Uterus (tissue), 4 donors: Measurements from ENCODE around the gene KRTAP5-5. TPM values are rescaled to one million over a fixed set of nuclear protein-coding genes. Genes with fewer than 3 reads are reported as not detected.
"Not testable (repeated sequence)": the region's sequence is repeated elsewhere in the genome, so short reads cannot be mapped to it uniquely, and the experiment has no call there.

ENCODE experiments used
- DNase-seq, 2 donors: peaks; one replicate each; pipeline ENCODE4 v3.0.0-alpha.2; 2019 to 2020
- H3K27ac ChIP-seq, 2 donors: fragments of 200-600 bp; sonication (generic); 1 replicate in 1 of 2; 2 replicates in 1 of 2; pipeline ENCODE4 v1.5.1; 2016 to 2018
- H3K27me3 ChIP-seq, 2 donors: fragments of 200-600 bp; sonication (generic); one replicate each; pipeline ENCODE4 v1.5.1; 2018 to 2019; ENCODE audit warnings: control low read depth in 1 of 2
- H3K36me3 ChIP-seq, 2 donors: fragments of 200-600 bp; sonication (generic); one replicate each; pipeline ENCODE4 v1.5.1; 2019; ENCODE audit warnings: control low read depth in 1 of 2
- H3K4me1 ChIP-seq, 2 donors: fragments of 200-600 bp; sonication (generic); one replicate each; pipeline ENCODE4 v1.5.1; 2018 to 2019; ENCODE audit warnings: control low read depth in 1 of 2
- H3K4me3 ChIP-seq, 2 donors: fragments of 200-600 bp; sonication (generic); 1 replicate in 1 of 2; 2 replicates in 1 of 2; pipeline ENCODE4 v1.5.1; 2018 to 2019; ENCODE audit warnings: mild to moderate bottlenecking in 1 of 2
- H3K9me3 ChIP-seq, 2 donors: fragments of 200-600 bp; sonication (generic); one replicate each; pipeline ENCODE4 v1.5.1; 2019; ENCODE audit warnings: control low read depth in 1 of 2
- POLR2A ChIP-seq, 2 donors: fragments of 450-650 bp; IDR thresholded peaks; one replicate each; pipeline ENCODE4 v1.6.1; 2016; ENCODE audit warnings: antibody characterized with exemption in 2 of 2, mild to moderate bottlenecking in 1 of 2, moderate library complexity in 1 of 2
- intact Hi-C: fragments of 100-400 bp; cut with DNase I; formaldehyde crosslinking; loops from one replicate; pipeline ENCODE4 v1.15.1; 2023; ENCODE audit warnings: low total_unique reads
- total RNA-seq, 4 donors: library from RNA; depleted of rRNA in 3 of 4; stranded (reverse); fragments of >200 nt in 3 of 4; gene quantifications; one replicate each; pipeline versions ENCODE4 v1.1.0 to v1.2.4, GENCODE V29; 2014 to 2023
- TF ChIP-seq, protein P1 (sequence below), 4 experiments: fragments of 200-600 bp in 2 of 4; fragments of 450-650 bp in 2 of 4; sonication (generic) in 2 of 4; IDR thresholded peaks; one replicate each; pipeline ENCODE4 v1.5.1; 2016 to 2019; ENCODE audit warnings: antibody characterized with exemption in 4 of 4, mild to moderate bottlenecking in 2 of 4, moderate library complexity in 1 of 4
- donor health status: DM: yes; HTN: yes; CAD: no.

The KRTAP5-5 gene
- total RNA-seq, 4 donors from 2014 or later = not detected

DNA sequence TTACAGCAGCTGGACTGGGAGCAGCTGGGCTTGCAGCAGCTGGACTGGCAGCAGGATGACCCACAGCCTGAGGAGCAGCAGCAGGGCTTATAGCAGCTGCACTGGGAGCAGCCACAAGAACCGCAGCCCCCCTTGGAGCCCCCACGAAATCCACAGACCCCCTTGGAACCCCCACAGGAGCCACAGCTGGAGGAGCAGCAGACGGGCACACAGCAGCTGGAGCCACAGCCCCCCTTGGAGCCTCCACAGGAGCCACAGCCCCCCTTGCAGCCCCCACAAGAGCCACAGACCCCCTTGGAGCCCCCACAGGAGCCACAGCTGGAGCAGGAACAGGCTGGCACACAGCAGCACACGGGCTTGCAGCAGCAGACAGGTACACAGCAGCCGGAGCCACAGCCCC is 21.7 kb upstream of the KRTAP5-5 start:
- intact Hi-C loops, H3K27me3 ChIP-seq: not testable (repeated sequence)

DNA sequence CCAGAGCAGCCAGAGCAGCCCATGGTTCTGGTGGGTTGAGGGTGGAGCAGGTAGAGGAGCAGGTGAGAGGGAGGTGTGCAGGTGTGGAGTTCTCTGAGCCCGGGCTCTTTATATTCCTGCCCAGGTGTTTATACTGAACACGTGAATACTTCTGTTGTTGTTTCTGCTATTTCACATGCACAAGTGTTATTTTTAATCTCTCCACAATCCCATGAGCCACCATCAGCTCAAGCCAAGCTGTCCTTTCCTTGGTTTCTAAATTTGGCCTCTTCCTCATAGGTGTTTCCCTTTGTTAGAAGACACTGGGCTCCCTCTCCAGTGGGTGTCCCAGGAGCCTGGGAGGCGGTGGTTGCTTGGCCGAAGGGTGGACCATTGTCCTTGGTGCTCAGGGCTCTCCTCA is 21.2 kb upstream of the KRTAP5-5 start, which contains the start of gene KRTAP5-3:
KRTAP5-3 (minus strand) TSS at position 101 of the 400 bp plus-strand sequence; CDS start at position 23, 78 bp downstream.
- intact Hi-C loops = no loop called here
- Histone ChIP-seq H3K36me3 (no peaks in the 10 kb centered on the region), H3K4me1 (no peaks in the 10 kb centered on the region), H3K27me3 (no peaks in the 10 kb centered on the region), H3K27ac (no peak within 1 kb of the TSS), H3K9me3 (no peaks in the 10 kb centered on the region), H3K4me3 (no peak within 1 kb of the TSS)
- DNase-seq = no peak
- TF ChIP-seq, protein P1, sequence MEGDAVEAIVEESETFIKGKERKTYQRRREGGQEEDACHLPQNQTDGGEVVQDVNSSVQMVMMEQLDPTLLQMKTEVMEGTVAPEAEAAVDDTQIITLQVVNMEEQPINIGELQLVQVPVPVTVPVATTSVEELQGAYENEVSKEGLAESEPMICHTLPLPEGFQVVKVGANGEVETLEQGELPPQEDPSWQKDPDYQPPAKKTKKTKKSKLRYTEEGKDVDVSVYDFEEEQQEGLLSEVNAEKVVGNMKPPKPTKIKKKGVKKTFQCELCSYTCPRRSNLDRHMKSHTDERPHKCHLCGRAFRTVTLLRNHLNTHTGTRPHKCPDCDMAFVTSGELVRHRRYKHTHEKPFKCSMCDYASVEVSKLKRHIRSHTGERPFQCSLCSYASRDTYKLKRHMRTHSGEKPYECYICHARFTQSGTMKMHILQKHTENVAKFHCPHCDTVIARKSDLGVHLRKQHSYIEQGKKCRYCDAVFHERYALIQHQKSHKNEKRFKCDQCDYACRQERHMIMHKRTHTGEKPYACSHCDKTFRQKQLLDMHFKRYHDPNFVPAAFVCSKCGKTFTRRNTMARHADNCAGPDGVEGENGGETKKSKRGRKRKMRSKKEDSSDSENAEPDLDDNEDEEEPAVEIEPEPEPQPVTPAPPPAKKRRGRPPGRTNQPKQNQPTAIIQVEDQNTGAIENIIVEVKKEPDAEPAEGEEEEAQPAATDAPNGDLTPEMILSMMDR (IDR thresholded peaks at IDR 0.05) = no peak
- TF ChIP-seq POLR2A (IDR thresholded peaks at IDR 0.05) = no peak

More for the DNA sequence above, 21.7 kb upstream of the KRTAP5-5 start:
- not testable (repeated sequence) for H3K36me3 ChIP-seq, H3K27ac ChIP-seq, H3K4me3 ChIP-seq, DNase-seq, H3K9me3 ChIP-seq, H3K4me1 ChIP-seq

DNA sequence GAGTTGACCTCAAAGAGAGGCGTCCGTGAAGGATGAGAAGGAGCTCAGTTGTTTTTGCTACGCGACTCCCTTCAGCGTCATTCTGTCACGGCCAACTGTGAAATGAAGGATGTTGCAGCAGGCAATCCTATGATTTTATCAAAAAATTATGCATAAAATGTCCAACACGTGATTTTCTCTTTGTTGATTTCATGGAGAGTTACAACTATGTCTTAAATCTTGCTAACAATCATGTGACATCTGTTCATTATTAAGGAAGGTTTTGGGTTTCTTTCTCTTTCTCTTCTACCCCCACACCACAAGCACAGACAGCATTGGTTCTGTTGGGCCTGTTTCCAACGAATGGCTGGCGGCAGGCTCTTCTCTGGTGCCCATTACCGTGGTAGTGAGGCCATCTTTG is 11.3 kb upstream of the KRTAP5-5 start:
- Histone ChIP-seq H3K4me3 (no peak overlapping the region), H3K27me3 (no peaks in the 10 kb centered on the region), H3K9me3 (no peaks in the 10 kb centered on the region), H3K27ac (no peak overlapping the region), H3K4me1 (no peaks in the 10 kb centered on the region), H3K36me3 (no peaks in the 10 kb centered on the region)
- no peak for DNase-seq
- TF ChIP-seq, protein P1 (IDR thresholded peaks at IDR 0.05) = no peak
- no peak for TF ChIP-seq POLR2A (IDR thresholded peaks at IDR 0.05)
- intact Hi-C loops = no loop called here

DNA sequence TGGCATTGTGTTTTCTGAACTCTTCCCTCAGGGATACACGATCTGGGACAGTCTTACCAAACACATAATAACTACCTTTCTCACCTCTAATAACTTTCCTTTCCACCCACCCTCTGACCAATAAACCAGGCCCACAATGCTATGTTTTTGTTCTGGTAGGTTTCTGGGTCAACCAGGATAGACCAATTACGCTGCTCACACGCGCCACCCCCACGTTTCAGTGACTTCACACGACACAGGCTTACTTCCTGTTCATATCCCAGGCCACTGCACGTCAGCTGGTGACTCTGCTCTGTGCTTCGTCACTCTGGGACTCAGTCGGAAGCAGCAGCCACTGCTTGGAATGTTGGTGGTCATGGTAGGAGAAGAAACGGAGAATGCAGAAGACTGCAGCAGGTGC is 10.1 kb upstream of the KRTAP5-5 start:
- Histone ChIP-seq H3K27ac (no peak overlapping the region), H3K4me1 (no peaks in the 10 kb centered on the region), H3K36me3 (no peaks in the 10 kb centered on the region), H3K9me3 (no peaks in the 10 kb centered on the region), H3K27me3 (no peaks in the 10 kb centered on the region), H3K4me3 (no peak overlapping the region)
- TF ChIP-seq, protein P1 (IDR thresholded peaks at IDR 0.05) = no peak
- TF ChIP-seq POLR2A (IDR thresholded peaks at IDR 0.05) = no peak
- no peak for DNase-seq
- intact Hi-C loops = no loop called here

DNA sequence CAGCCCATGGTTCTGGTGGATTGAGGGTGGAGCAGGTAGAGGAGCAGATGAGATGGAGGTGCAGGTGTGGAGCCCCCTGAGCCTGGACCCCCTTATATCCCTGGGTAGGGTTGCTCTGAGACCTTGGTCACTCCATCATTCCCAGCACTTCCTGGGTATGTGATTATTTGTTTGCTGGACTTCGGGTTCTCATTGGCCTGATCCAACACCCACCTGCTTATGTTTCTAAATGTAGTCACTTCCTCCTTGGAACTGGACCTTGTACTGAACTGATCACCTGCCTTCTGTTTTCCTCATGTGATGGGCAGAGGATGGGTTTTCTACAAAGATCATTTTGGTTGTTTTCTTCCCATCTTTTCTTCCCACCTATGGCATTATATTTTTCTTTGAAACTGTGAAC is 7.5 kb upstream of the KRTAP5-5 start, which contains the start of gene KRTAP5-4:
KRTAP5-4 (minus strand) TSS at position 53 of the 400 bp plus-strand sequence; CDS start at position 8, 45 bp downstream.
- TF ChIP-seq, protein P1 (IDR thresholded peaks at IDR 0.05) = no peak
- no peak for TF ChIP-seq POLR2A (IDR thresholded peaks at IDR 0.05)
- H3K27ac ChIP-seq = no peak within 1 kb of the TSS
- H3K27me3 ChIP-seq = no peaks in the 10 kb centered on the region
- DNase-seq = no peak
- intact Hi-C loops = no loop called here
- H3K4me1 ChIP-seq = no peaks in the 10 kb centered on the region
- no peaks in the 10 kb centered on the region for H3K36me3 ChIP-seq
- H3K9me3 ChIP-seq = no peaks in the 10 kb centered on the region
- H3K4me3 ChIP-seq = no peak within 1 kb of the TSS

DNA sequence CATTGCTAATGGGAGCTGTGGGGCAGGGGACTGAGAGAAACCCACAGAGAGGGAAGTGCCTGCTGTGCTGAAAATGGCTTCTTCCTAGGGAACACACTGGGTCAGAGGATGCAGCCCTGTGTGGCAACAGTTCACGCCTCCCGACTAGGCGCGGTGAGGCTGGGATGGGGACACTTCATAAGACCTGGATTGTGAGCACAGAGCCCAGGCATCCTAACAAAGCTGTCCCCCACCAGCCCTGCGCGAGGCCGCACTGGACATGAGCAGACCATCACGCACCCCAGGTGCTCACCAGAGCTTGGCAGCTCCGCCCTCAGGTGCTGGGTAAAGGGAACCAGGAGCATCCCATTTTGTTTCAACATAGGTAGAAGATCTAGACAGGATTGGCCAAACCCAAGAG is 5.9 kb upstream of the KRTAP5-5 start:
- Histone ChIP-seq H3K27ac (no peak overlapping the region), H3K9me3 (no peaks in the 10 kb centered on the region), H3K4me1 (no peaks in the 10 kb centered on the region), H3K27me3 (no peaks in the 10 kb centered on the region), H3K36me3 (no peaks in the 10 kb centered on the region), H3K4me3 (no peak overlapping the region)
- no peak for DNase-seq
- intact Hi-C loops = no loop called here
- TF ChIP-seq, protein P1 (IDR thresholded peaks at IDR 0.05) = no peak
- TF ChIP-seq POLR2A (IDR thresholded peaks at IDR 0.05) = no peak
